Activated gamma-delta T cell treated with Interleukin-2 at 50 U/mL for 16 hours (primary cell): Measurements from ENCODE around the gene ZNF576.
"Not testable (repeated sequence)": the region's sequence is repeated elsewhere in the genome, so short reads cannot be mapped to it uniquely, and the experiment has no call there.

ENCODE experiments used
- DNase-seq: peaks from one replicate; pipeline ENCODE4 v3.0.0-alpha.2; 2020

Gene ZNF576

DNA sequence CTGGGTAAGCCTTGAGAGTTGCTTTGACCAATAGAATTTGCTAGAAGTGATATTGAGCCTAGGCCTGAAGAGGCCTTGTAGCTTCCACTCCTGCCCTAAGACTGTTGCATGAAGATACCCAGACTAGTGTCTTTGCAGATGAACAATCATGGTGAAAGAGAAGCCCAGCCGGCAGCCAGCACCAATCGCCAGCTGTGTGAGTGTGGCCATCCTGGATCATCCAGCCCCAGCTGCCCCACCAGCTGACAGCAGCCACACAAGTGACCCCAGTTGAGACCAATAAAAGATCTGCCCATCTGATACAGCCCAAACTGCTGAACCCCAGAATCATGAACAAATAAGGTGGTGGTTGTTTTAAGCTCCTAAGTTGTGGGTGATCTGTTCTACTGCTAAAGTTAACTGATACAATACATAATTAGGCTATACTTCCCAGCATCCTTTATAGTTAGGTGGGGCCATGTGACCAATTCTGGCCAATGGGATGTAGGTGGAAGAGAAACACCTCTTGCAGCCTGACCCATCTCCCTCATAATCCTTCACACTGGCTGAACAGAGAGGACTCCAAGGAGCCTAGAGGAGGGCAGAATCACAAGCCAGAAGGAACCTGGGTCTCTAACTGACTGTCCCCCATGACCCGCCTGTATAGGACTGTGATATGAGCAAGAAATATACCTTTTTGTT, 32.4 kb downstream of the ZNF576 start:
- no peak for DNase-seq

DNA sequence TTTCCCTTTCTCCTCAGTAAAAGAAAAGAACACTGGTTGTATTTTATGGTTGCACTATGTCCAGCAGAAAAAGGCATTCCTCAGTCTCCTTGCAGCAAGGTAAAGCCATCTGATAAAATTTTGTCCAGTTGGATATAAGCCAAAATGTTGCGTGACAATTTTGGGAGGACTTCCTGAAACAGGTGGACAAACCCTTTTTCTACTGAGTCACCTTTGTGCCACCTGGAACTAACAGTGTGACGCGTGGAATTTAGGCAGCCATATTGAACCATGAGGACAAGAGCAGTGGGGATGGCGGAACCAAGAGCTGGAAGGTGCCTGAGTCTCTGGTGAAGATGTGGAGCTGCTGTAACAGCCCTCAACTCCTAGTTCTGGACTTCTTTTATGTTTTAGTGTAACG, 35.1 kb downstream of the ZNF576 start:
- DNase-seq: no peak

DNA sequence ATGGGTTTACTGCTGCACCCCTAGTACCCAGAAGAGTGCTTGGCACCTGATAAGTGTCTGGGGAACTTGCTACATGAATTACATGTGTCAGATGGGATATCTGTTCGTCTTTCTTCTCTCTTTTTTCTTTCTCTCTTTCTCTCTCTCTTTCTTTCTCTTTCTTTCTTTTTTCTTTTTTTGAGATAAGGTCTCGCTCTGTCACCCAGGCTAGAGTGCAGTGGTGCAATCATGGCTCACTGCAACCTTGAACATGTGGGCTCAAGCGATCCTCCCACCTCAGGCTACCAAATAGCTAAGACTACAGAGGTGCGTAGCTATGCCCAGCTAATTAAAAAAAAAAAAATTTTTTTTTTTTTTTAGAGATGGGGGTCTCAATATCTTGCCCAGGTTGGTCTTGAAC, 37.1 kb downstream of the ZNF576 start:
- no peak for DNase-seq

DNA sequence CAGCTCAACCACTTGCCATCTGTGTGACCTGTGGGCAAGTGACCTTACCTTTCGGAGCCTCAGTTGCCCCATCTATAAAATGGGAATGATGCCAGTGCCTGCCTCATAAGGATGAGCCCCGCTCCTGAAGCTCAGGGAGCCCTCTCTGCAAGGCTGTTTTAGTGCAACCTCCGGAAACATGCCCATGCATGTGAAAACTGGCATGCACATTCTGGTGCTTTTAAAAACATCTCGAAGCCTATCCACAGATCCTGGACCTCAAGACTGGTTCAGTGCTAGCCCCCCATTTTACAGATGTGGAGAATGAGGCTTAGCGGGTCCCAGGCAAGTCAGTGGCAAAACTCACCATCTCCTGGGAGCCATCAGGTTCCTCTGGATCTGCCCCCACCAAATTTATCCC, 37.7 kb downstream of the ZNF576 start:
- DNase-seq: no peak

DNA sequence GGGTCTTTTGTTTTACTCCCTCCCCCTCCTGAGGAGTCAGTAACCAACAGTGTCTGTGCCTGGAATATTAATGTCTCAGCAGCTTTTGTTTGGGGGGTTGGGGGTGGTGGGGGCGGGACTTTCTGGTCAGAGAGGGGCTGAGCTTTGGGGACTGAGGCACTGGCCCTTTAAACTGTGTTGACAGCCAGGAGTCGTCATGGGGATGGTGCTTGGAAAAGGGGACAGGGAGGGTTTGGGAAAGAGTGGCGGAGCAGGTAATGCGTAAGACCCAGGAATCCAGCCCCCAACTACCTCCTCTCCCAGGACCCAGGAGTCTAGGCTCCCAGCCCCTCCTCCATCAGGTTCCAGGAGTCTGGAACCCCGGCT, 38.1 kb downstream of the ZNF576 start:
- DNase-seq: no peak

DNA sequence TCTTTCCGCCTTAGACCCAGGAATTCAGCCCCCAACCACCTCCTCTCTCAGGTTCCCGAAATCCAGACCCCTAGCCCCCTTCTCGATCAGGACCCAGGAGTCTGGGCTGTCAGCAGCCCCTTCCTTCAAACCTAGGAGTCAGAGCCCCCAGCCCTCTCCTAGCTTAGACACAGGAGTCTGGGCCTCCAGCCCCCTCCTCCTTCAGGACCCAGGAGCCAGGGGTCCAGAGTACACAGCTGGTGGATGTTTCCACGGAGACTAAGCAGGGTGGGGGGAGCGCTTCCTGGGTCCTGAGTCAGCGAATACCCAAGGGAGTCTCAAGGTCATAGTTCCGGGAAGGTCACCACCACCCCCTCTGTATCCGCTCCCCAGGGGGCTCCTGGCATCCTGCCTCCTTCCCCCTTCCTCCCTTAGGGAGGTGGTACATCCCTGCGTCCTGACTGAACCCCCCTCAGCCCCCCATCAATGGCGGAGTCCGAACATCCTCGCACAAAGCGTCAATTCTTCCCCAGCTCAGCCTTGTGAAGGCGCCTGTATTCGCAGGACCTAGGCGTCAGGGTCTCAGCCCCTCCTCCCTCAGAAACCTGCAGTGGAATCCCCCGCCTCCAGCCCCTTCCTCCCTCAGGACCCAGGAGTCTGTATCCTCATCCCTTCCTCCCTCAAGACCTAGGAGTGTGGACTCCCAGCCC, 38.6 kb downstream of the ZNF576 start:
- DNase-seq: no peak

DNA sequence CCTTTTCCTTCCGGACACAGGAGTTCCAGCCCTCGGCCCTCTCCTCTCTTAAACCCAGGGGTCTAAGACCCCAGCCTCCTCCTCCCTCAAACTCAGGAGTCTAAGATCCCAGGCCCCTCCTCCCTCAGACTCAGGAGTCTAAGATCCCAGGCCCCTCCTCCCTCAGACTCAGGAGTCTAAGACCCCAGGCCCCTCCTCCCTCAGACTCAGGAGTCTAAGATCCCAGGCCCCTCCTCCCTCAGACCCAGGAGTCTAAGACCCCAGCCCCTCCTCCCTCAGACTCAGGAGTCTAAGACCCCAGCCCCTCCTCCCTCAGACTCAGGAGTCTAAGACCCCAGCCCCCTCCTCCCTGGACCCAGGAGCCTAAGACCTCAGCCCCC, 39.2 kb downstream of the ZNF576 start:
- not testable (repeated sequence) for DNase-seq

DNA sequence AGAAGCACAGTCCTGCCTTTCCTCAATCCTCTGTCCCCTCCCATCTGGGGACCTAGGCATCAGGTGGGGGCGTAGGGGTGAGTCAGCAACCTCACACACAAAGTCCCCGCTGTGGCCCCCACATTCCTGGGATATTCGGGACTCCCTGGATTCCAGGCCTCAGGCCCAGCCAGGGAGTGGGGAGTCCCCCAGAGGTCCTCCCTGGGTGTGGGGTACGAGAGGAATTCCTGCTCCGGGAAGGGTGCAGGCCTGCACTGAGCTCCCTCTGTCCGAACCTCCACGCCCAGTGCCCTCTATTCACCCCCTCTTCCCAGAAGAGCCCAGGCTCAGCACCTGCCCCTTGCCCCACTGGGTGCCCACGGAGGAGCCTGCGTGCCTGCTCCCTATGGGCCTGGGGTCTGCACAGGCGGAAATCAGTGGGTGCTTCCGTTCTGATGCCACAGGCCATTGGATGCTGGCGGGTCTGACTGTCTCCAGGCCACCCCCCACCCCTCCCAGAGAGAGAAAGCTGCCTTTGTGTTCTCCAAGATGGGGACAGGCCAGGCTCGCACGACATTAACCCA, 39.8 kb downstream of the ZNF576 start:
- no peak for DNase-seq

DNA sequence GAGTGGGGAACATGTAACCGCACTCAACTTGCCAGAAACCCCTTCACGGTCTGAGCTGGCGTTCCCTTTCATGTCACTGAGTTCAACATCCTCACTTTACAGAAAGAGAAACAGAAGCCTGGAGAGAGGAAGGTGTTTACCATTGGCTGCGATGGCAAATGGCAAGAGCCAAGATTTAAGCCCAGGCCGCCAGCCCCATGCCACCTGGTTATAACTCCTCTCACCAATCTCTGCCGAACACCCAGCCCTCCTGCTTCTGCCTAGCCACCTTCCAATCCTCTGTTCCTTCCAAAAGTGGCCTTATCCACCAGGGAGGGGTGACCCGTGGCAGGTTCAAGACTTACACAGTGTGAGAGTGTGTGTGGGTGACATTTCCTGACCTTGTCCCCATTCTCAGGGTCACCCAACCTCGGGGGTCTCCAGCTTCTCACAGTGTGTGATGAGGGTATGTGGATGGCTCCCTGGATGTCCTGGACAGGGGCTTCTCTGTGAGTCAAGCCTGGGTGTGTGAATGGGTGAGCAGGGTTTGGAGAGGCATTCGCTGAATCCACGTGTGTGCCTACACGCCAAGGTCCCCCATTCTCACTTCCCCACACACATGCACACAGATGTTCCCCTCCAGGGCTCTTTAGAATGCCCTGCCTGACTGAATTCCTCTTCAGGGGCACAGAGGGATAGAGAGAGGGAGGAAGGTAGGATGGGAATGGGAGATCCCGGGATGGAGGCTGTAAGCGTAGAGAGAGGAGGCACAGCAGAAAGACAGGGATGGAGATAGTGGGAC, 42.0 kb downstream of the ZNF576 start:
- DNase-seq: no peak

DNA sequence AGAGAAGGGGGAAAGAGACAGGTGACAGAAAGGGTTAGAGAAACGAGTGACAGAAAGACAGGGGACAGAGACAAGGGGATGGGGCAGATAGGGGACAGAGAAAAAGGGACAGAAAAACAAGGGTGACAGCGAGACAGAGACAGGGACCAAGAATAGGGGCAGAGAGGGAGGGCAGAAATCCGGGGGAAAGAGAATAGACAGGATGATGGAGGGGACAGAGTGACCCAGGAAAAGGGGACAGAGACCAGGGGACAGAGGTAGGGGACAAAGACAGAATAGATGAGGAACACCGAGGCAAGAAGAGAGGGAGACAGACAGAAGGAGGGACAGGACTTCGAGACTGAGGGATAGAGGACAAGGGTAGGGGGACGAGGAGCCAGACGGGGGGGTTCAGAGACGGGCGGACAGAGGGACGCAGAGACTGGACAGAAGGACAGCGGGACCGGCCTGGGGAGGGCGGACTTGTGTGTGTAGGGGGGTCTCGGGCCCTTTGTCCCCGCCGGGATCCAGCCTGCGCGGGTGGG, 42.7 kb downstream of the ZNF576 start:
- DNase-seq: no peak

DNA sequence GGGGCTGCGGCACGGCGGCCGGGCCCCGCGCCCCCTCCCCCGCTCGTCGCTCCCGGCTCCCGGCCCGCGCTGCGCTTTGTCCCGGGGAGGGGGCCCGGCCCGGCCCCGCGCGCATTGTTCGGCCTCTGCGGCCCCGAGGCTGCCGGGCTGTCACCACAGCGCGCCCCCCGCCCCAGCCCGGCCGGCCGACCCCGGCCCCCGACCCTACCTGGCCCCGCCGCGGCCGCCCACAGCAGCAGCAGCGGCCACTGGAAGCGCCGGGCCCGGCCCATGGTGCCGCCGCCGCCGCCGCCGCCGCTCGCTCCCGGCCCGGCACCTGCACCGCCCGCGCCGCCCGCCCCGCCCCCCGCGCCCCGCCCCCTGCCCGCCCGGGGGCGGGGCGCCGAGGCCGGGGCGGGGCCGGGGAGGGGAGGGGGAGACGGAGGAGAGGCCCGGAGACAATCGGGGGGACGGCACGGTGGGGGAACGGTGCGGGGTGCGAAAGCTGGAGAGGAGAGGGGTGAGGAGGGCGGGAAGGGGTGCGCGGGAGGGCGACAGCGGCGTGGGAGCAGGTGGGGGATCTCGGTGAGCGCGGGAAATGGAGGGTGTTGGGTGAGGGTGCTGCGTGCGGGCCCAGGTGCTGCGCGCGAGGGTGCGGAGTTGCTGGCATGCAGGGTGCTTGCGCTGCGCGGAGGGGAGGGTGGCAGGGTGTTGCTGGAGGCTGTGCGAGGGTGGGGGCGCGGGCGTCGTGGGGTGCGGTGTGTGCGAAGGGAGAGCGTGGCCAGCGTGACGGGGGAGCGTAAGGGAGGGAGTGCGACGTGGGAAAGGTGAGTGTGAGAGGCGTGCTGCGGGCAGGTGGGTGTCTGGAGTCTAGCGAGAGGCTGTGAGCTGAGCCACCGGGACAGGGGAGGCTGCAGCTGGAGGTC, 43.4 kb downstream of the ZNF576 start, which contains the start of gene CADM4:
TSS of gene CADM4 (minus strand) at position 332 of the 905 bp plus-strand sequence. CDS start at position 272, 60 bp downstream.
- DNase-seq: peak; percentile 34

DNA sequence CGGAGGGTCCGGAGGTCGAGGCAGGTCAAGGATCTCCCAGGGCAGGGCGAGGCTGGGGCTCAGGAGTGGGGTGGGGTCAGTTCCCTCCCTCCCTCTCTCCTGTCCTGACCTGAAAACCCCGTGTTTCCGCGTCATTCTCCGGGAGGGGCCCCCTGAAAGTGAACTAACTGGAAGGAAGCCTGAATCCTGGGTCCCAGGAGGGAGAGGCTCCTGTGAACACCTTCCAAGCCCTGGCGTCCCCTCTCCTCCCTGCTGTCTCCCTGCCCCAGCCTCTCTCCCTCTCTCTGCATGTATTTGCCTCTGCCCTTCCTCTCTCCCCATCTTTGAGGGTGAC, 44.0 kb downstream of the ZNF576 start:
- DNase-seq: no peak

DNA sequence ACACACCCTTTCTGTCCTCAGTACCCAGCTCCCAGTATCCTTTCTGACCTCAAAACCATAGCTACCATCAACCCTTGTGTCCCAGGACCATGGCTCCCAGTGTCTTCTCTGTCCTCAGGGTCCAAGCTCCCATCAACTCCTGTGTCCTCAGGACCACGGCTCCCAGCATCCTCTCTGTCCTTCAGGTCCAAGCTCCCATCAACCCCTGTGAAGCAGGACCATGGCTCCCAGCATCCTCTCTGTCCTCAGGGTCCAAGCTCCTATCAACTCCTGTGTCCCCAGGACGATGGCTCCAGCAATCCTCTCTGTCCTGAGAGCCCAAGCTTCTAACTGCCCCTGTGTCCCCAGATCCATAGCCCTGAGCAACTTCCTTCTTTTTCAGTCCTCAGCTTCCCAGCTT, 44.9 kb downstream of the ZNF576 start:
- DNase-seq: no peak

DNA sequence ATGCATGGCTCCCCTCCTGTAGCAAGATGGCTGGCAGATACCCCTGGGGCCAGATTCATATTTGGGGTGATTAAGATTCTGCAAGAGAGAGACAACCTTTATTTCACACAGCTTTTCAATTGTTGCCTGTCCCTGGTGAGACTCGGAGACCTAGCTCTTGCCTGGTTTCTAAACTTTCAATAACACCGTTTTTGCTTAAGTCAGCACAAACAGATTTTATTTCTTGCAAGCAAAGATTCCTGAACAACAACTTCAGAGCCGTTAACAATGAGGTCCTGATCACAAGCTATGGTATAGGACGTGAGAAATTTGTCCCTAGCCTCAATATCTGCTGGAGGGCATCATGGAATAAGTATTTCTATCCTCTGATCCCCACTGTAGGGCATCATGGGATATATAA, 46.1 kb downstream of the ZNF576 start:
- no peak for DNase-seq

DNA sequence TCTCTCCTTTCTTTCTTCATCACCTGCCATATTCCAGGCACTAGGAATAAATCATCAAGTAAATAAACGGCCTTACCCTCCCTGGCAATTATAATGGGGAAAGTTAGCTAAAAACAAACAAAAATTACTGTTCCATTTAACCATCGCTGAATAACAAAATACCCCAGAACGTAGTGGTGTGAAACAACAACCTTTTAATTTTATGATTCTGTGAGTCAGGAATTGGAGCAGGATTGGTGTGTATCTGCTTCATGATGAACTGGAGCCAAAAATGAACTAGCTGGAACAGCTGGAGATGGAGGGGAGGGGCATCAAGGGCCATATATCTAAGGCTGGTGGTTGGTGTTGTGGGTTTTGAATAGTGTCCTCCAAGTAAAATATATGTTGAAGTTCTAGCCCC, 46.9 kb downstream of the ZNF576 start:
- DNase-seq: no peak

DNA sequence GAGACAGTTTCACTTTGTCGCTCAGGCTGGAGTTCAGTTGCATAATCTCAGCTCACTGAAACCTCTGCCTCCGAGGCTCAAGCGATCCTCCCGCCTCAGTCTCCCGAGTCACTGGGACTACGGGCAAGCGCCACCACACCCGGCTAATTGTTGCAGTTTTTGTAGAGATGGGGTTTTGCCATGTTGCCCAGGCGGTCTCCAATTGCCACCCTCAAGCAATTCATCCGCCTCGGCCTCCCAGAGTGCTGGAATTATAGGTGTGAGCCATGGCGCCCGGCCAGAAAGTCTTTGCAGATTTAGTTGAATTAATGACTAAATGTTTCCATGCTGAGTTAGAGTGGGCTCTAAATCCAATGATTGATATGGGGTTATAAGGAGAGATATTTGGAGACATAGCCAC, 47.8 kb downstream of the ZNF576 start:
- no peak for DNase-seq

DNA sequence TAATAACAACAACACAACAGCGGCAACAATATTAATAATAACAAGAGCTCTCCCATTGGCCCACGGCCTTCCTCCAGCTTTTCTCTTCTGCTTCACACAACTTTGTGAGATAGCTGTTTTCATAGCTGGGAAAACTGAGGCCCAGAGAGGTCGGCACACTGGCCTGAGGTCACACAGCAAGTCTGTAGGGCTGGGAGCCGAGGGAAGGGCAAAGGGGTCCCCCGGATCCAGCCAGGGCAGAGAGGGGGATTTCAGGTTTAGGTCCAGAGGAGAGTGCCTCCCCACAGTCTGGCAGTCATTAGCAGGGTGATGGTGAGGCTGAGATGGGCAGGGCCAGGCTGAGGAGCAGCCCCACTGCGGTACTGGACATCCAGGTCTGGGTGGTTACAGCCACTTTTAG, 52.2 kb downstream of the ZNF576 start:
- DNase-seq: no peak

DNA sequence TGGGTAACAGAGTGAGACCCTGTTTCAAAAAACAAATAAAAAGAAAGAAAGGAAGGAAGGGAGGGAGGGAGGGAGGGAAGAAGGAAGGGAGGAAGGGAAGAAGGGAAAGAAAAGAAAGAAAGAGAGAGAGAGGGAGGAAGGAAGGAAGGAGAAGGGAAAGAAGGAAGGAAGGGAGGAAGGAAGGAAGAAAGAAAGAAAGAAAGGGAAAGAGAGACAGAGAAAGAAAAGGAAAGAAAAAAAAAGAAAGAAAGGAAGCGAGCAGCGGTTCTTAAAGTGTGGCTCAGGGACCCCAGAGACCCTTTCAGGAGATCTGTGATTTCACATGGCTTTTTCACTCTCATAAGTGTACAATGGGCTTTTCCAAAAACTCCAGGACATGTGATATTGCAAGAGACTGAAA, 53.1 kb downstream of the ZNF576 start:
- no peak for DNase-seq

DNA sequence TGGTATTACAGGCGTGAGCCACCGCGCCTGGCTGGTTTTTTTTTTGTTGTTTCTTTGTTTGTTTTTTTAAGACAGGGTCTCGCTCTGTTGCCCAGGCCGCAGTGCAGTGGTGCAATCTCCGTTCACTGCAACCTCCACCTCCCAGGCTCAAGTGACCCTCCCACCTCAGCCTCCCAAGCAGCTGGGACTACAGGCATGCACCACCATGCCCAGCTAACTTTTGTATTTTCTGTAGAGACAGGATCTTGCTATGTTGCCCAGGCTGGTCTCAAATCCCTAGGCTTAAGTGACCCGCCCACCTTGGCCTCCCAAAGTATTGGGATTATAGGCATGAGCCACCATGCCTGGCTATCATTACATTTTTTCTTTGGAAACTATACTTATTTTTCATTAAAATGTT, 53.9 kb downstream of the ZNF576 start:
- not testable (repeated sequence) for DNase-seq
